DND-41 (cell line): ENCODE data around the gene ADGRD2.

Experiments used
- ATAC-seq: fragments of 200-7000 bp; cut with Tn5 transposase; 3 replicates; pipeline ENCODE4 v1.9.1; 2021; ENCODE audit warnings: low read depth; ENCODE audit not compliant: insufficient read depth
- DNase-seq: peaks from one replicate; pipeline ENCODE4 v3.0.0-alpha.2; 2020
- H2AFZ ChIP-seq: 2 replicates; pipeline ENCODE4 v1.6.0; 2012; ENCODE audit warnings: low read depth, low read length
- H3K27ac ChIP-seq: 2 replicates; pipeline ENCODE4 v1.5.1; 2012; ENCODE audit warnings: low read length, inconsistent platforms
- H3K27me3 ChIP-seq: fragments of 200-600 bp; sonication (generic); 2 replicates; pipeline ENCODE4 v1.6.0; 2012; ENCODE audit warnings: low read length, mild to moderate bottlenecking, inconsistent platforms; ENCODE audit not compliant: insufficient read depth, poor library complexity
- H3K36me3 ChIP-seq: 2 replicates; pipeline ENCODE4 v1.5.1; 2012; ENCODE audit warnings: low read length, inconsistent platforms; ENCODE audit not compliant: insufficient read depth
- H3K4me1 ChIP-seq: 2 replicates; pipeline ENCODE4 v1.5.1; 2012; ENCODE audit warnings: mild to moderate bottlenecking, low read length; ENCODE audit not compliant: insufficient read depth
- H3K4me2 ChIP-seq: 2 replicates; pipeline ENCODE4 v1.6.0; 2012; ENCODE audit warnings: mild to moderate bottlenecking, moderate library complexity, low read length, inconsistent platforms; ENCODE audit not compliant: insufficient read depth
- H3K4me3 ChIP-seq, 2 experiments: fragments of 200-600 bp in 1 of 2; shearing (Covaris generic) in 1 of 2; 2 replicates each; pipeline ENCODE4 v1.5.1; 2012 to 2016; ENCODE audit warnings: inconsistent platforms in 2 of 2, low read length in 2 of 2, mild to moderate bottlenecking in 2 of 2, low read depth in 1 of 2, moderate library complexity in 1 of 2
- H3K79me2 ChIP-seq: 2 replicates; pipeline ENCODE4 v1.6.0; 2012; ENCODE audit warnings: low read length, inconsistent platforms; ENCODE audit not compliant: insufficient read depth
- H3K9ac ChIP-seq: 2 replicates; pipeline ENCODE4 v1.6.0; 2012; ENCODE audit warnings: low read depth, mild to moderate bottlenecking, inconsistent platforms, low read length, moderate library complexity
- H3K9me3 ChIP-seq: 2 replicates; pipeline ENCODE4 v1.5.1; 2012; ENCODE audit warnings: low read length, moderate library complexity, mild to moderate bottlenecking, inconsistent platforms; ENCODE audit not compliant: insufficient read depth, severe bottlenecking
- H4K20me1 ChIP-seq: 2 replicates; pipeline ENCODE4 v1.6.0; 2012; ENCODE audit warnings: low read length; ENCODE audit not compliant: insufficient read depth
- CTCF ChIP-seq: IDR thresholded peaks from 2 replicates; pipeline ENCODE4 v1.5.1; 2012; ENCODE audit warnings: borderline replicate concordance, low read length, moderate library complexity, mild to moderate bottlenecking; ENCODE audit not compliant: poor library complexity, severe bottlenecking; ENCODE audit errors: extremely low read depth
- EZH2 ChIP-seq: IDR thresholded peaks from 3 replicates; pipeline ENCODE4 v1.6.1; 2012; ENCODE audit warnings: borderline replicate concordance, low read depth, mild to moderate bottlenecking, moderate library complexity, low read length, inconsistent platforms; ENCODE audit not compliant: severe bottlenecking

Gene ADGRD2

GRCh38 chr9:124462739-124463138, 12.5 kb downstream of the ADGRD2 start:
- Histone ChIP-seq H2AFZ (no peak overlapping the region), H4K20me1 (no peaks in the 10 kb centered on the region), H3K36me3 (no peaks in the 10 kb centered on the region), H3K9ac (no peak overlapping the region), H3K27ac (no peak overlapping the region), H3K4me3 (no peak overlapping the region), H3K9me3 (no peaks in the 10 kb centered on the region), H3K4me1 (no peaks in the 10 kb centered on the region), H3K79me2 (no peaks in the 10 kb centered on the region), H3K27me3 (no peaks in the 10 kb centered on the region), H3K4me2 (no peak overlapping the region)
- ATAC-seq (no peak), DNase-seq (no peak)
- no peak for TF ChIP-seq CTCF
- TF ChIP-seq EZH2 = no peak

DNA sequence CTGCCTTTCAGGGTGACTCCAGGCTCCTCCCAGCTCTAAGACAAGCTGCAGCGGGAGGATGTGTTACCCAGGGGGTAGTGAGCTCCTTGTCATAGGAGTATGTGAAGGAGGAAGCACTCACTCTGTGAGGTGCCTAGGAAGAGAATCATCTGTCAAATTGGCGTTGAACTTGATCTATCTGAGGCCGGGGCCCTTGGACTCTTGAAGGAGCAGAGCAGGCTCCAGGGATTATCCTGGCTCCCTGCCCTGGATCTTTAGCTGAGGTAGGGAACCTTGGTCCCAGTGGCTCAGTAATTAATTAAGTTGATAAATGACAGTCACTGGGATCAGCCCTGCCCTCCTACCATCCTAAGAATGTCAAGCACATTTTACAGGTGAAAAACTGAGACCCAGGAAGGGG, 15.5 kb downstream of the ADGRD2 start:
- ATAC-seq (no peak), DNase-seq (no peak)
- Histone ChIP-seq H4K20me1 (no peaks in the 10 kb centered on the region), H3K79me2 (no peaks in the 10 kb centered on the region), H2AFZ (no peak overlapping the region), H3K4me3 (no peak overlapping the region), H3K27me3 (no peaks in the 10 kb centered on the region), H3K9me3 (no peaks in the 10 kb centered on the region), H3K36me3 (no peaks in the 10 kb centered on the region), H3K4me2 (no peak overlapping the region), H3K9ac (no peak overlapping the region), H3K4me1 (no peaks in the 10 kb centered on the region), H3K27ac (no peak overlapping the region)
- TF ChIP-seq EZH2 = no peak
- TF ChIP-seq CTCF = no peak

- H3K4me1 ChIP-seq = no peaks in the 10 kb centered on the region
- no peaks in the 10 kb centered on the region for H4K20me1 ChIP-seq
- no peak overlapping the region for H3K27ac ChIP-seq
- DNase-seq (no peak), ATAC-seq (no peak)
- H2AFZ ChIP-seq = no peak overlapping the region
- no peaks in the 10 kb centered on the region for H3K36me3 ChIP-seq
- no peaks in the 10 kb centered on the region for H3K27me3 ChIP-seq
- H3K9ac ChIP-seq = no peak overlapping the region
- TF ChIP-seq EZH2 = no peak
- TF ChIP-seq CTCF = no peak
- H3K79me2 ChIP-seq = no peaks in the 10 kb centered on the region
- H3K4me3 ChIP-seq = no peak overlapping the region
- H3K4me2 ChIP-seq = no peak overlapping the region
- H3K9me3 ChIP-seq = no peaks in the 10 kb centered on the region
These were observed 17.3 kb downstream of the ADGRD2 start for GRCh38 chr9:124467410-124468060.
